WTC11 (cell line): Measurements from ENCODE around the gene HDGFL2. TPM values are rescaled to one million over a fixed set of nuclear protein-coding genes. Genes with fewer than 3 reads are reported as not detected.

Experiments used
- ATAC-seq: fragments of 200-7000 bp; cut with Tn5 transposase; 2 replicates; pipeline ENCODE4 v1.10.0; 2021; ENCODE audit warnings: mild to moderate bottlenecking, moderate library complexity
- CTCF ChIA-PET: fragments of 300-600 bp; sonication (Branson Sonifier 250); formaldehyde crosslinking; loops from one replicate; lab custom pipeline; 2021; ENCODE audit warnings: antibody characterized with exemption; lab: Charles Lee
- POLR2A ChIA-PET: fragments of 350-600 bp; sonication (Branson Sonifier 250); formaldehyde crosslinking; loops from one replicate; lab custom pipeline; 2021; ENCODE audit warnings: antibody characterized with exemption; lab: Charles Lee
- DNase-seq: peaks from one replicate; pipeline ENCODE4 v3.0.0; 2021; ENCODE audit warnings: low spot score
- H3K27ac Mint-ChIP-seq: 2 replicates; pipeline ENCODE4 v1.8.0; 2021; ENCODE audit warnings: mixed read lengths
- H3K27me3 Mint-ChIP-seq: 2 replicates; pipeline ENCODE4 v1.8.0; 2021; ENCODE audit warnings: low read depth, mild to moderate bottlenecking, moderate library complexity, mixed read lengths
- H3K36me3 Mint-ChIP-seq: 2 replicates; pipeline ENCODE4 v1.8.0; 2021; ENCODE audit warnings: mixed read lengths
- H3K4me1 Mint-ChIP-seq: 2 replicates; pipeline ENCODE4 v1.8.0; 2022; ENCODE audit warnings: mixed read lengths
- H3K4me3 Mint-ChIP-seq: 2 replicates; pipeline ENCODE4 v1.8.0; 2021; ENCODE audit warnings: mild to moderate bottlenecking, moderate library complexity, mixed read lengths
- H3K9me3 Mint-ChIP-seq: 2 replicates; pipeline ENCODE4 v1.8.0; 2021; ENCODE audit warnings: mixed read lengths
- ARID4B ChIP-seq: sonication (generic); formaldehyde crosslinking; IDR thresholded peaks from 2 replicates; pipeline ENCODE4 v1.8.0; 2023; ENCODE audit warnings: missing genetic modification reagents, mild to moderate bottlenecking, borderline replicate concordance
- CREB1 ChIP-seq: sonication (generic); formaldehyde crosslinking; IDR thresholded peaks from 2 replicates; pipeline ENCODE4 v1.8.0; 2023; ENCODE audit warnings: mild to moderate bottlenecking, missing genetic modification reagents
- FOXJ3 ChIP-seq: sonication (generic); formaldehyde crosslinking; IDR thresholded peaks from 2 replicates; pipeline ENCODE4 v1.9.0; 2021; ENCODE audit warnings: missing genetic modification reagents, mild to moderate bottlenecking, borderline replicate concordance
- FOXP1 ChIP-seq: sonication (generic); formaldehyde crosslinking; IDR thresholded peaks from 2 replicates; pipeline ENCODE4 v1.8.0; 2022; ENCODE audit warnings: missing genetic modification reagents, mild to moderate bottlenecking, moderate library complexity, borderline replicate concordance
- GRHL2 ChIP-seq: fragments of 250-450 bp; sonication (Bioruptor Pico); IDR thresholded peaks from 2 replicates; pipeline ENCODE4 v1.8.0; 2022; ENCODE audit warnings: mild to moderate bottlenecking, moderate library complexity; ENCODE audit not compliant: insufficient replicate concordance, severe bottlenecking
- MYBL2 ChIP-seq: sonication (generic); formaldehyde crosslinking; IDR thresholded peaks from 2 replicates; pipeline ENCODE4 v1.8.1; 2023; ENCODE audit warnings: mild to moderate bottlenecking, moderate library complexity, missing genetic modification reagents
- PRRX2 ChIP-seq: fragments of 250-450 bp; sonication (Bioruptor Pico); IDR thresholded peaks from 2 replicates; pipeline ENCODE4 v1.8.0; 2021; ENCODE audit warnings: mild to moderate bottlenecking
- RORB ChIP-seq: fragments of 250-450 bp; sonication (Bioruptor Pico); IDR thresholded peaks from 2 replicates; pipeline ENCODE4 v1.9.0; 2021; ENCODE audit warnings: mild to moderate bottlenecking
- SOX15 ChIP-seq: fragments of 250-450 bp; sonication (Bioruptor Pico); IDR thresholded peaks from 2 replicates; pipeline ENCODE4 v1.9.0; 2021; ENCODE audit warnings: mild to moderate bottlenecking
- ZNF121 ChIP-seq: sonication (generic); formaldehyde crosslinking; IDR thresholded peaks from 2 replicates; pipeline ENCODE4 v1.8.0; 2023; ENCODE audit warnings: missing genetic modification reagents
- total RNA-seq: library from RNA; stranded (reverse); gene quantifications from 3 replicates; pipeline ENCODE4 v1.2.3, GENCODE V29; 2021
- TF ChIP-seq, protein P1 (sequence below): sonication (generic); formaldehyde crosslinking; IDR thresholded peaks from 2 replicates; pipeline ENCODE4 v1.8.1; 2022; ENCODE audit warnings: low read depth, mild to moderate bottlenecking, moderate library complexity, missing genetic modification reagents, borderline replicate concordance
- TF ChIP-seq, protein P2 (sequence below): sonication (generic); formaldehyde crosslinking; IDR thresholded peaks from 2 replicates; pipeline ENCODE4 v1.8.1; 2022; ENCODE audit warnings: mild to moderate bottlenecking, missing genetic modification reagents, moderate library complexity, borderline replicate concordance
- TF ChIP-seq, protein P3 (sequence below): sonication (generic); formaldehyde crosslinking; IDR thresholded peaks from 2 replicates; pipeline ENCODE4 v1.8.1; 2023; ENCODE audit warnings: mild to moderate bottlenecking, missing genetic modification reagents, moderate library complexity
- TF ChIP-seq, protein P4 (sequence below): fragments of 250-450 bp; sonication (Bioruptor Pico); IDR thresholded peaks from 2 replicates; pipeline ENCODE4 v2.1.2; 2022; ENCODE audit warnings: mild to moderate bottlenecking, moderate library complexity
- TF ChIP-seq, protein P5 (sequence below): fragments of 250-450 bp; sonication (Bioruptor Pico); IDR thresholded peaks from 2 replicates; pipeline ENCODE4 v1.9.0; 2021; ENCODE audit warnings: mild to moderate bottlenecking, borderline replicate concordance

Gene HDGFL2
- total RNA-seq, 1 experiment from 2014 or later: 115 TPM

DNA sequence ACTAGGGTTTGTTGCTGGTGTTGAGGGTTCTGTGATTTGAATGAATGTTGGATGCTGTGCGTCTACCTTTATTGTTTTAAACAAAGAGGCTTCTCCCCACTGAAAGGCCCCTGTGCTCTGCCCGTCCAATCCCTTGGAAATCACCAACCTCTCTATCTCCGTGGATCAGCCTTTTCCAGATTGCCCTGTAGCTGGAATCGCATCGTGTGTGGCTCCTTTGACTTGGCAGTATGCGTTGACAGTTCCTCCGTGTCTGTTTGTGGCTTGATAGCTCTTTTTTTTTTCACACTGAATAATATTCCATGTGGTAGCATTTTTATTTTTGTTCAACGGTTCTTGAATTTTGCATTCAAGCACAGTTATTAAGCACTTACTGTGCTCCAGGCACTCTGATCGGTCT, 37.7 kb upstream of the HDGFL2 start:
- no peak for ATAC-seq
- peaks cover 90% of the 10 kb centered on the region for H3K36me3 Mint-ChIP-seq
- no peaks in the 10 kb centered on the region for H3K27me3 Mint-ChIP-seq
- no peak for TF ChIP-seq ZNF121 (CRISPR knock-in tag)
- TF ChIP-seq MYBL2 (CRISPR knock-in tag): no peak
- no peak for TF ChIP-seq ARID4B (CRISPR knock-in tag)
- TF ChIP-seq, protein P1, sequence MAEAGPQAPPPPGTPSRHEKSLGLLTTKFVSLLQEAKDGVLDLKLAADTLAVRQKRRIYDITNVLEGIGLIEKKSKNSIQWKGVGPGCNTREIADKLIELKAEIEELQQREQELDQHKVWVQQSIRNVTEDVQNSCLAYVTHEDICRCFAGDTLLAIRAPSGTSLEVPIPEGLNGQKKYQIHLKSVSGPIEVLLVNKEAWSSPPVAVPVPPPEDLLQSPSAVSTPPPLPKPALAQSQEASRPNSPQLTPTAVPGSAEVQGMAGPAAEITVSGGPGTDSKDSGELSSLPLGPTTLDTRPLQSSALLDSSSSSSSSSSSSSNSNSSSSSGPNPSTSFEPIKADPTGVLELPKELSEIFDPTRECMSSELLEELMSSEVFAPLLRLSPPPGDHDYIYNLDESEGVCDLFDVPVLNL (CRISPR knock-in tag): no peak
- TF ChIP-seq FOXJ3 (CRISPR knock-in tag): no peak
- TF ChIP-seq RORB (CRISPR knock-in tag): no peak
- TF ChIP-seq, protein P2, sequence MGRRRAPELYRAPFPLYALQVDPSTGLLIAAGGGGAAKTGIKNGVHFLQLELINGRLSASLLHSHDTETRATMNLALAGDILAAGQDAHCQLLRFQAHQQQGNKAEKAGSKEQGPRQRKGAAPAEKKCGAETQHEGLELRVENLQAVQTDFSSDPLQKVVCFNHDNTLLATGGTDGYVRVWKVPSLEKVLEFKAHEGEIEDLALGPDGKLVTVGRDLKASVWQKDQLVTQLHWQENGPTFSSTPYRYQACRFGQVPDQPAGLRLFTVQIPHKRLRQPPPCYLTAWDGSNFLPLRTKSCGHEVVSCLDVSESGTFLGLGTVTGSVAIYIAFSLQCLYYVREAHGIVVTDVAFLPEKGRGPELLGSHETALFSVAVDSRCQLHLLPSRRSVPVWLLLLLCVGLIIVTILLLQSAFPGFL (CRISPR knock-in tag): no peak
- TF ChIP-seq, protein P3, sequence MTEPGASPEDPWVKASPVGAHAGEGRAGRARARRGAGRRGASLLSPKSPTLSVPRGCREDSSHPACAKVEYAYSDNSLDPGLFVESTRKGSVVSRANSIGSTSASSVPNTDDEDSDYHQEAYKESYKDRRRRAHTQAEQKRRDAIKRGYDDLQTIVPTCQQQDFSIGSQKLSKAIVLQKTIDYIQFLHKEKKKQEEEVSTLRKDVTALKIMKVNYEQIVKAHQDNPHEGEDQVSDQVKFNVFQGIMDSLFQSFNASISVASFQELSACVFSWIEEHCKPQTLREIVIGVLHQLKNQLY: no peak
- no peak for TF ChIP-seq FOXP1
- TF ChIP-seq, protein P4, sequence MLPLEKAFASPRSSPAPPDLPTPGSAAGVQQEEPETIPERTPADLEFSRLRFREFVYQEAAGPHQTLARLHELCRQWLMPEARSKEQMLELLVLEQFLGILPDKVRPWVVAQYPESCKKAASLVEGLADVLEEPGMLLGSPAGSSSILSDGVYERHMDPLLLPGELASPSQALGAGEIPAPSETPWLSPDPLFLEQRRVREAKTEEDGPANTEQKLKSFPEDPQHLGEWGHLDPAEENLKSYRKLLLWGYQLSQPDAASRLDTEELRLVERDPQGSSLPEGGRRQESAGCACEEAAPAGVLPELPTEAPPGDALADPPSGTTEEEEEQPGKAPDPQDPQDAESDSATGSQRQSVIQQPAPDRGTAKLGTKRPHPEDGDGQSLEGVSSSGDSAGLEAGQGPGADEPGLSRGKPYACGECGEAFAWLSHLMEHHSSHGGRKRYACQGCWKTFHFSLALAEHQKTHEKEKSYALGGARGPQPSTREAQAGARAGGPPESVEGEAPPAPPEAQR (CRISPR knock-in tag): no peak
- TF ChIP-seq PRRX2 (CRISPR knock-in tag): no peak
- TF ChIP-seq, protein P5, sequence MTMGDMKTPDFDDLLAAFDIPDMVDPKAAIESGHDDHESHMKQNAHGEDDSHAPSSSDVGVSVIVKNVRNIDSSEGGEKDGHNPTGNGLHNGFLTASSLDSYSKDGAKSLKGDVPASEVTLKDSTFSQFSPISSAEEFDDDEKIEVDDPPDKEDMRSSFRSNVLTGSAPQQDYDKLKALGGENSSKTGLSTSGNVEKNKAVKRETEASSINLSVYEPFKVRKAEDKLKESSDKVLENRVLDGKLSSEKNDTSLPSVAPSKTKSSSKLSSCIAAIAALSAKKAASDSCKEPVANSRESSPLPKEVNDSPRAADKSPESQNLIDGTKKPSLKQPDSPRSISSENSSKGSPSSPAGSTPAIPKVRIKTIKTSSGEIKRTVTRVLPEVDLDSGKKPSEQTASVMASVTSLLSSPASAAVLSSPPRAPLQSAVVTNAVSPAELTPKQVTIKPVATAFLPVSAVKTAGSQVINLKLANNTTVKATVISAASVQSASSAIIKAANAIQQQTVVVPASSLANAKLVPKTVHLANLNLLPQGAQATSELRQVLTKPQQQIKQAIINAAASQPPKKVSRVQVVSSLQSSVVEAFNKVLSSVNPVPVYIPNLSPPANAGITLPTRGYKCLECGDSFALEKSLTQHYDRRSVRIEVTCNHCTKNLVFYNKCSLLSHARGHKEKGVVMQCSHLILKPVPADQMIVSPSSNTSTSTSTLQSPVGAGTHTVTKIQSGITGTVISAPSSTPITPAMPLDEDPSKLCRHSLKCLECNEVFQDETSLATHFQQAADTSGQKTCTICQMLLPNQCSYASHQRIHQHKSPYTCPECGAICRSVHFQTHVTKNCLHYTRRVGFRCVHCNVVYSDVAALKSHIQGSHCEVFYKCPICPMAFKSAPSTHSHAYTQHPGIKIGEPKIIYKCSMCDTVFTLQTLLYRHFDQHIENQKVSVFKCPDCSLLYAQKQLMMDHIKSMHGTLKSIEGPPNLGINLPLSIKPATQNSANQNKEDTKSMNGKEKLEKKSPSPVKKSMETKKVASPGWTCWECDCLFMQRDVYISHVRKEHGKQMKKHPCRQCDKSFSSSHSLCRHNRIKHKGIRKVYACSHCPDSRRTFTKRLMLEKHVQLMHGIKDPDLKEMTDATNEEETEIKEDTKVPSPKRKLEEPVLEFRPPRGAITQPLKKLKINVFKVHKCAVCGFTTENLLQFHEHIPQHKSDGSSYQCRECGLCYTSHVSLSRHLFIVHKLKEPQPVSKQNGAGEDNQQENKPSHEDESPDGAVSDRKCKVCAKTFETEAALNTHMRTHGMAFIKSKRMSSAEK (CRISPR knock-in tag): no peak
- no peak for TF ChIP-seq SOX15
- TF ChIP-seq GRHL2 (CRISPR knock-in tag): no peak
- no peak for TF ChIP-seq CREB1 (CRISPR knock-in tag)
- ChIA-PET POLR2A (interaction anchor here (0.5 kb wide), 1 partner anchor 102 kb away, joined by 6 read pairs; no protein-coding TSS in a partner anchor), CTCF (no interaction called here)
- H3K4me1 Mint-ChIP-seq: no peaks in the 10 kb centered on the region
- H3K4me3 Mint-ChIP-seq: no peak overlapping the region
- H3K27ac Mint-ChIP-seq: no peak overlapping the region
- H3K9me3 Mint-ChIP-seq: no peaks in the 10 kb centered on the region
- no peak for DNase-seq
